Measurements from ENCODE around the gene KIAA1755.

The KIAA1755 gene

GRCh38 chr20:38162878-38163875 lies 97.4 kb downstream of the KIAA1755 start:
- FAIRE-seq = no peak

GRCh38 chr20:38162149-38162548 lies 98.4 kb downstream of the KIAA1755 start:
- FAIRE-seq = no peak

- no peak for FAIRE-seq
These were observed 99.1 kb downstream of the KIAA1755 start for GRCh38 chr20:38161412-38161774.

Measured in TTC549 (cell line).